DOHH2 (cell line): ENCODE measurements around the gene STAT1.

Experiments used
- CTCF ChIP-seq: fragments of 200-600 bp; sonication (generic); IDR thresholded peaks from one replicate; pipeline ENCODE4 v1.5.1; 2014; ENCODE audit warnings: antibody characterized with exemption, mild to moderate bottlenecking, low read depth, low read length; ENCODE audit not compliant: poor library complexity, severe bottlenecking
- EZH2phosphoT487 ChIP-seq: fragments of 200-600 bp; sonication (generic); IDR thresholded peaks from 2 replicates; pipeline ENCODE4 v1.6.1; 2017; ENCODE audit warnings: borderline replicate concordance, mild to moderate bottlenecking, antibody characterized with exemption, low read length, moderate library complexity, mixed read lengths

- TF ChIP-seq EZH2phosphoT487, result no peak
- TF ChIP-seq CTCF, result no peak
Measured at GRCh38 chr2:191043438-191043837, 29.5 kb upstream of the STAT1 start.
